Breast epithelium (tissue), 4 donors: ENCODE data around the gene SPRED2. TPM values are rescaled to one million over a fixed set of nuclear protein-coding genes. Genes with fewer than 3 reads are reported as not detected.

Experiments used
- DNase-seq, 2 donors: peaks; one replicate each; pipeline ENCODE4 v3.0.0-alpha.2; 2019; ENCODE audit warnings: low spot score in 2 of 2
- H3K27ac ChIP-seq, 2 donors: fragments of 200-600 bp; sonication (generic) in 1 of 2; one replicate each; pipeline ENCODE4 v1.5.1; 2016 to 2019; ENCODE audit warnings: mild to moderate bottlenecking in 1 of 2
- H3K27me3 ChIP-seq, 2 donors: fragments of 200-600 bp; sonication (generic) in 1 of 2; one replicate each; pipeline versions ENCODE4 v1.5.1 to v1.6.0; 2017 to 2019; ENCODE audit warnings: control low read depth in 1 of 2, mild to moderate bottlenecking in 1 of 2
- H3K36me3 ChIP-seq: fragments of 200-600 bp; one replicate; pipeline ENCODE4 v1.5.1; 2019
- H3K4me1 ChIP-seq, 2 donors: fragments of 200-600 bp; sonication (generic); one replicate each; pipeline ENCODE4 v1.5.1; 2016 to 2019; ENCODE audit warnings: control low read depth in 1 of 2
- H3K4me3 ChIP-seq, 3 donors: fragments of 200-600 bp; sonication (generic); 1 replicate in 2 of 3; 2 replicates in 1 of 3; pipeline ENCODE4 v1.5.1; 2016 to 2019; ENCODE audit warnings: mild to moderate bottlenecking in 3 of 3, moderate library complexity in 2 of 3
- H3K9me3 ChIP-seq, 2 donors: fragments of 200-600 bp; sonication (generic) in 1 of 2; one replicate each; pipeline ENCODE4 v1.5.1; 2016 to 2019; ENCODE audit warnings: control low read depth in 1 of 2
- CTCF ChIP-seq, 3 donors: fragments of 450-650 bp; IDR thresholded peaks; one replicate each; pipeline ENCODE4 v1.5.1; 2016 to 2017; ENCODE audit warnings: antibody characterized with exemption in 3 of 3, mild to moderate bottlenecking in 3 of 3, moderate library complexity in 3 of 3
- POLR2A ChIP-seq: fragments of 450-650 bp; IDR thresholded peaks from one replicate; pipeline ENCODE4 v1.6.1; 2016; ENCODE audit warnings: antibody characterized with exemption, mild to moderate bottlenecking, moderate library complexity
- POLR2AphosphoS5 ChIP-seq, 3 donors: sonication (generic); formaldehyde crosslinking; IDR thresholded peaks; one replicate each; pipeline ENCODE4 v1.6.1; 2017; ENCODE audit warnings: antibody characterized with exemption in 3 of 3
- intact Hi-C: fragments of 100-400 bp; cut with DNase I; formaldehyde crosslinking; loops from one replicate; pipeline ENCODE4 v1.15.1; 2023; ENCODE audit warnings: low total_unique reads
- total RNA-seq, 3 donors: library from RNA; depleted of rRNA; stranded (reverse); fragments of >200 nt; gene quantifications; one replicate each; pipeline ENCODE4 v1.1.0, GENCODE V29; 2016

SPRED2 gene
- total RNA-seq, 3 donors from 2014 or later = 14.6 to 25.2 (median 25.2) TPM

- H3K36me3 ChIP-seq = no peaks in the 10 kb centered on the region
- no peak for TF ChIP-seq POLR2AphosphoS5 (IDR thresholded peaks at IDR 0.05)
- TF ChIP-seq CTCF (IDR thresholded peaks at IDR 0.05) = no peak
- TF ChIP-seq POLR2A = no peak
- DNase-seq = no peak
- H3K4me3 ChIP-seq = no peak overlapping the region
- intact Hi-C loops = no loop called here
- H3K27me3 ChIP-seq = no peaks in the 10 kb centered on the region
- peak overlapping the region in 1 of 2 donors; percentile 68 for H3K27ac ChIP-seq
- H3K4me1 ChIP-seq = peaks cover 0 to 9% of the 10 kb centered on the region in 2 donors
- H3K9me3 ChIP-seq = no peaks in the 10 kb centered on the region
Observed at GRCh38 chr2:65402780-65403528, 29.4 kb downstream of the SPRED2 start.

GRCh38 chr2:65402323-65402722, 30.1 kb downstream of the SPRED2 start:
- Histone ChIP-seq H3K36me3 (no peaks in the 10 kb centered on the region), H3K4me3 (no peak overlapping the region), H3K27ac (peak overlapping the region in 1 of 2 donors; percentile 68), H3K4me1 (peaks cover 0 to 9% of the 10 kb centered on the region in 2 donors), H3K9me3 (no peaks in the 10 kb centered on the region), H3K27me3 (no peaks in the 10 kb centered on the region)
- DNase-seq = no peak
- TF ChIP-seq POLR2AphosphoS5 (IDR thresholded peaks at IDR 0.05) = no peak
- no peak for TF ChIP-seq CTCF (IDR thresholded peaks at IDR 0.05)
- no peak for TF ChIP-seq POLR2A
- intact Hi-C loops = no loop called here

- H3K9me3 ChIP-seq = no peaks in the 10 kb centered on the region
- no peaks in the 10 kb centered on the region for H3K4me1 ChIP-seq
- H3K4me3 ChIP-seq = no peak overlapping the region
- no peaks in the 10 kb centered on the region for H3K27me3 ChIP-seq
- intact Hi-C loops = no loop called here
- no peak overlapping the region for H3K27ac ChIP-seq
- no peak for DNase-seq
- no peak for TF ChIP-seq POLR2AphosphoS5 (IDR thresholded peaks at IDR 0.05)
- no peak for TF ChIP-seq CTCF (IDR thresholded peaks at IDR 0.05)
- TF ChIP-seq POLR2A = no peak
- H3K36me3 ChIP-seq = no peaks in the 10 kb centered on the region
Observed at GRCh38 chr2:65397122-65397521, 35.3 kb downstream of the SPRED2 start.

GRCh38 chr2:65396348-65397026, 35.9 kb downstream of the SPRED2 start:
- H3K27me3 ChIP-seq = no peaks in the 10 kb centered on the region
- intact Hi-C loops = no loop called here
- H3K4me3 ChIP-seq = no peak overlapping the region
- no peaks in the 10 kb centered on the region for H3K36me3 ChIP-seq
- H3K9me3 ChIP-seq = no peaks in the 10 kb centered on the region
- DNase-seq = no peak
- no peaks in the 10 kb centered on the region for H3K4me1 ChIP-seq
- peak overlapping the region; percentile 3 to 19 for H3K27ac ChIP-seq
- TF ChIP-seq POLR2A = no peak
- TF ChIP-seq POLR2AphosphoS5 (IDR thresholded peaks at IDR 0.05) = no peak
- no peak for TF ChIP-seq CTCF (IDR thresholded peaks at IDR 0.05)

GRCh38 chr2:65395621-65396347, 36.6 kb downstream of the SPRED2 start:
- intact Hi-C loops = no loop called here
- Histone ChIP-seq H3K27ac (peak overlapping the region; percentile 19 to 40), H3K36me3 (no peaks in the 10 kb centered on the region)

More at GRCh38 chr2:65395621-65396347, 36.6 kb downstream of the SPRED2 start:
- no peak overlapping the region for H3K4me3 ChIP-seq
- no peak for DNase-seq
- no peaks in the 10 kb centered on the region for H3K27me3 ChIP-seq
- no peaks in the 10 kb centered on the region for H3K9me3 ChIP-seq
- TF ChIP-seq CTCF (IDR thresholded peaks at IDR 0.05) (no peak), POLR2A (no peak), POLR2AphosphoS5 (IDR thresholded peaks at IDR 0.05) (no peak)
- no peaks in the 10 kb centered on the region for H3K4me1 ChIP-seq
